ENCODE measurements around the gene RRAGC.

Gene RRAGC, protein sequence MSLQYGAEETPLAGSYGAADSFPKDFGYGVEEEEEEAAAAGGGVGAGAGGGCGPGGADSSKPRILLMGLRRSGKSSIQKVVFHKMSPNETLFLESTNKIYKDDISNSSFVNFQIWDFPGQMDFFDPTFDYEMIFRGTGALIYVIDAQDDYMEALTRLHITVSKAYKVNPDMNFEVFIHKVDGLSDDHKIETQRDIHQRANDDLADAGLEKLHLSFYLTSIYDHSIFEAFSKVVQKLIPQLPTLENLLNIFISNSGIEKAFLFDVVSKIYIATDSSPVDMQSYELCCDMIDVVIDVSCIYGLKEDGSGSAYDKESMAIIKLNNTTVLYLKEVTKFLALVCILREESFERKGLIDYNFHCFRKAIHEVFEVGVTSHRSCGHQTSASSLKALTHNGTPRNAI

GRCh38 chr1:38859561-38860453, at the start of gene RRAGC:
Gene RRAGC (minus strand): TSS chr1:38859772. CDS start chr1:38859646, 126 bp downstream.
- peak; percentile 100 for DNase-seq

- no peak for DNase-seq
Observed at GRCh38 chr1:38908821-38909220, 49.2 kb upstream of the RRAGC start.

DNA sequence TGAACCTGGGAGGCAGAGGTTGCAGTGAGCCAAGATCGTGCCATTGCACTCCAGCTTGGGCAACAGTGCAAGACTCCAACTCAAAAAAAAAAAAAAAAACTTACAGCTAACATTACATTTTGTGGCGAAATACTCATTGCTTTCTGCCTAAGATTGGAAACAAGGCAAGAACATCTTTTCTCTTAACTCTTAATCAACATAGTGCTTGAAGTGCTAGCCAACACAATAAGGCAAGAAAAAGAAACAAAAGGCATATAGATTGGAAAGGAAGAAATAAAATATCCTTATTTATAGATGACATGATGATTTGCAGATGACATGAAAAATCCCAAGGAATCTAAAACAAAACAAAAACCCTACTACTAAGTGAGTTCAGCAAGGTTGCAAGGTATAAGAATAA, 46.4 kb upstream of the RRAGC start:
- DNase-seq = no peak

- DNase-seq = no peak
Observed at GRCh38 chr1:38899560-38899959, 40.0 kb upstream of the RRAGC start.

- DNase-seq = no peak
Observed at GRCh38 chr1:38898653-38899230, 39.2 kb upstream of the RRAGC start.

DNA sequence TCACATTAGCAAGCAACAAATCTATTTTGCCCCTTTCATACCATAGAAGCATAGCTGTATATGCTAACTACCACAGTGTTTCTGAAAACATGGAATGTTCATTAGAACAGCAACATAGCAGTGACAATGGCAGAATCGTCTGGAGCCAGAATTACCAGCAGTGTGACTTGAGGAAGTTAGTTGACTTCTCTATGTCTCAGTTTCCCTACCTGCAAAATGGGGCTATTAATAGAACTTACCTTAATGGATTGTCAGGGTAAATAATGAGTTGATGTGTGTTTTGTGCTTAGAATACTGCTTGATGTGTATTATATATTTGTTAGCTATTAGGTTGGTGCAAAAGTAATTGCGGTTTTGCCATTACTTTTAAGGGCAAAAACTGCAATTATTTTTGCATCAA, 36.6 kb upstream of the RRAGC start:
- DNase-seq = no peak

DNA sequence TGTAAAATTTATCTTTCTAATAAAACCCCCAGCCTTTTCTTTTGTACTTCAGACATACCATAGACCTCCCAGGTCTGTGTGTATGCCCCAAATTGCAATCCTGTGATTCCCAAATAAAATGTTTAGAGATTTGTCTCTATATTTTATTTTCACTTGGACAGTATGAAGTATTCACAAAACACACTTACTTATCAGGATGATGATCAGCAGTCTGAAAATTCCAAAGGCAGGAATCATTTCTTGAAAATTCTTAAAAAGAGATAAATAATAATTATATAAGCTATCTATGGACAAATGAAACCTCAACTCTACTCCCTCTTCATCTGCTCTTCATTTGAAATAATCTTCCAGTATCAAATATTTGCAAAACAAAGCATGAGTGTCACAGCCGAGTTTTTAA, 33.4 kb upstream of the RRAGC start:
- no peak for DNase-seq

DNA sequence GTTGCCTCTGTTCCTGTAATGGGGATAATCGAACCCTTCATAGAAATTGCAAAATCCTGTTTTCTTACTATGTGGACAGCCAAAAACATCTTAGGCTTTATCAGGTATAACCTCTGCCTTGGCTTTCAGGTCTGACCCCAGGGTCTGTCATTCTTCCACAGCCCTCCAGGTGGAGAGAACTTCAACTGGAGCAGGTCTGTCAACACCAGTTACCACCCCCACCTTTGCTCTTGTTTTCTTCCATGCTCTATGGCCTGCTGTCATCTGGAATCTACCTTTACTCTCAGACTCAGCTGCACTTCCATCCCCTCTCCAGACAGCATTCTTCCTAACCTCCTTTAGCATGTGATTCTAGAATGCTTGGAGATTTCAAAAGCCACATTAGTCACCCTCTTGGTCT, 32.2 kb upstream of the RRAGC start:
- no peak for DNase-seq

DNA sequence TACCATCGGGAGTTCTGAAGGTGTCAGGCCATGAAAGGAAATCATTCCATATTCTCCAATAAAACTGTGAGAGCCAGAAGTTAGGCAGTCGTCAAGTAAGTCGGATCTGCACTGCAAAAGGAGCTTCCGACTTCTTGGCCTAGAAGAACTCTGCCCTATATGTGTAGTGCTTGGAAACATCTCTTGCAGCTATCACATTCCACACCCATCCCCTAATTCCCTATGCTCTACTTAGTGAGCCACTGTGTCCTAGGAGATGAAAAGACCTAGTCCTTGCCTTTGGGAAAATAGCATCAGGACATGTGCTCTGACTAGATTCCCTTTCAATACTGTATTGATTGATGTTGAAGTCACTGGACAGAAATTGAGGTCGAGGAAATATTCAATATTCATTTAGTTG, 30.0 kb upstream of the RRAGC start:
- DNase-seq = no peak

GRCh38 chr1:38888423-38889333, 29.1 kb upstream of the RRAGC start:
- no peak for DNase-seq

- DNase-seq = no peak
Observed at GRCh38 chr1:38885092-38885491, 25.5 kb upstream of the RRAGC start.

DNA sequence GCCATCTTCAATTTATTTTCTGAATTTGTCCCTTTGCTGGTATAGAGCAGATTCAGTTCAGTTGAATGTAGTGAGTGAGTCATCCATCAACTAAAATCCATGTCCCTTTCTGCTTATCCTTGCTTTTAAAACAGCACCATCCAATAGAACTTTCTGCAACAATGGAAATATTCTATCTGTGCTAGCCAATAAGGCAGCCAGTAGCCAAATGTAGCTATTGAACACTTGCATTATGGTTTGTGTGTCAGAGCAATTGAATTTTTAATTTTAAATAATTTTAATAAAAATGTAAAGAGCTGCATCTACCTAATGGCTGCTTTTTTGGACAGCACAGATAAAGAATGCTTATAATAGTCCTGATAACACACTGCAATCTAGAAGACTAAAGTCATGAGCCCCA, 21.9 kb upstream of the RRAGC start, which contains the start of gene GJA9:
TSS of gene GJA9 (minus strand) at position 101 of the 400 bp plus-strand sequence. CDS start 5,489 bp downstream, outside the sequence.
- no peak for DNase-seq

DNA sequence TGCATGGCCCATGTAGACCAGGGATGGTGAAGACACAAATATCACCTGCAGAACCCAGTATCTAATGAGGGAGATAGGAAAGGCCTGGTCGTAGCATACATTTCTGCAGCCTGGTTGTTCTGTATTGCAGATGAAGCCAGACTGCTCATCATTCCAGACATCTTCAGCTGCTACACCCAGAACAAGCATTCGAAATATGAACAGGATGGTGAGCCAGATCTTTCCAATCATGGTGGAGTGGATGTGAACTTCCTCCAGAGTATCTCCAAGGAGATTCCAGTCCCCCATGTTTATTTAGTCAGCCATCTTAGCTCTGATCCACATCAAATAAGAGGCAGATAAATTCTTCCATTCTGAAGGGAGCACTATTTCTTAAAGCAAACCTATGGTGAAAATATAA, 16.2 kb upstream of the RRAGC start:
- no peak for DNase-seq

- peak; percentile 99 for DNase-seq
Observed at GRCh38 chr1:38873027-38873969, 13.7 kb upstream of the RRAGC start, which contains the start of gene MYCBP. Gene MYCBP (minus strand): TSS chr1:38873348. CDS start chr1:38873305, 43 bp downstream.

GRCh38 chr1:38872401-38873026, 12.9 kb upstream of the RRAGC start:
- DNase-seq = peak; percentile 77

DNA sequence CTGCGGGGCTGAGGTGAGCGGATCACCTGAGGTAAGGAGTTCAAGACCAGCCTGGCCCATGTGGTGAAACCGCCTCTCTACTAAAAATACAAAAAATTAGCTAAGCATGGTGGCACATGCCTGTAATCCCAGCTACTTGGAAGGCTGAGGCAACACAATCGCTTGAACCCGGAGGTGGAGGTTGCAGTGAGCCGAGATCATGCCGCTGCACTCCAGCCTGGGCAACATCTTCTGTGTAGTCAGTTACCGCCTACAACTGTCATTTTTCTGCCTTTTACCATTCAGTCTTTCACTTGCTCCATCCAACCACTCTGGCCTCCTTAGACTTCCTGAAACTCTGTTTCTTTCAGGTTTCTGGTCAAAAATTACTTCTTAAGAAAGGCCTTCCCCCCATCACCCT, 11.4 kb upstream of the RRAGC start:
- no peak for DNase-seq

DNA sequence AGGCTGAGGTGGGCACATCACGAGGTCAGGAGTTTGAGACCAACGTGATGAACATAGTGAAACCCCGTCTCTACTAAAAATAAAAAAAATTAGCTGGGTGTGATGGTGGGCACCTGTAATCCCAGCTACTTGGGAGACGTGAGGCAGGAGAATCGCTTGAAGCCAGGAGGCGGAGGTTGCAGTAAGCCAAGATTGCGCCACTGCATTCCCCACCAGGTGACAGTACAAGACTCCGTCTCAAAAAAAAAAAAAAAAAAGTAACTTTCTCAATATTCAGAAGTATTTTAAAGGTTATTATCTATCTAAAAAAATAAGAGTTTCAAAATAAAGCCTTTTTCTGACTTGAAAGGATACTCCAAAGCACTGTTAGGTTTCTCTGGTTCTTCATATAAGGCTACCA, 7.6 kb upstream of the RRAGC start:
- DNase-seq = no peak

DNA sequence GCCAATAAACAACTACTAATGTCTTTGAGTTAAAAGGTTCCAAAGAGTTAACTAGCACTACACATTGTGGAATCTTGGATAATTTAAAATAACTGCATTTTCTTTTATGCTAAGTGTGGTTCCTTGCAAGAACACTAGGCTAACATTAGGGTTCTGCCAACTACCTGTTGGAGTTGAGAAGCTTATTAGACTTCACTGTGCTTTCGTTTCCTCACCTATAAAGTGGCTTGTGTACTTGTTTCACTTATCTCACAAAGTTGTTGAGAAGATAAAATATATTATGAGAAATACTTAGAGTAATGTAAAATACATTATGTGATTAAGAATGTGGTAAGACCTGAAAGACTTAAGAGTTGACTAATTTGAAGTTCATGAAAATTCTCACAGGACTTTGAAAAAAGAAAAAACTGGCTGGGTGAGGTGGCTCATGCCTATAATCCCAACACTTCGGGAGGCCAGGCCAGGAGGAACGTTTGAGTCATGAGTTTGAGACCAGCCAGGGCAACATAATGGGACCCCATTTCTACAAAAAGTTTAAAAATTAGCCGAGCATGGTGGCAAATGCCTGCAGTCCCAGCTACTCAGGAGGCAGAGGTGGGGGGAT, 5.6 kb upstream of the RRAGC start:
- DNase-seq = no peak

GRCh38 chr1:38860454-38860795, 853 bp upstream of the RRAGC start:
- DNase-seq = no peak

DNA sequence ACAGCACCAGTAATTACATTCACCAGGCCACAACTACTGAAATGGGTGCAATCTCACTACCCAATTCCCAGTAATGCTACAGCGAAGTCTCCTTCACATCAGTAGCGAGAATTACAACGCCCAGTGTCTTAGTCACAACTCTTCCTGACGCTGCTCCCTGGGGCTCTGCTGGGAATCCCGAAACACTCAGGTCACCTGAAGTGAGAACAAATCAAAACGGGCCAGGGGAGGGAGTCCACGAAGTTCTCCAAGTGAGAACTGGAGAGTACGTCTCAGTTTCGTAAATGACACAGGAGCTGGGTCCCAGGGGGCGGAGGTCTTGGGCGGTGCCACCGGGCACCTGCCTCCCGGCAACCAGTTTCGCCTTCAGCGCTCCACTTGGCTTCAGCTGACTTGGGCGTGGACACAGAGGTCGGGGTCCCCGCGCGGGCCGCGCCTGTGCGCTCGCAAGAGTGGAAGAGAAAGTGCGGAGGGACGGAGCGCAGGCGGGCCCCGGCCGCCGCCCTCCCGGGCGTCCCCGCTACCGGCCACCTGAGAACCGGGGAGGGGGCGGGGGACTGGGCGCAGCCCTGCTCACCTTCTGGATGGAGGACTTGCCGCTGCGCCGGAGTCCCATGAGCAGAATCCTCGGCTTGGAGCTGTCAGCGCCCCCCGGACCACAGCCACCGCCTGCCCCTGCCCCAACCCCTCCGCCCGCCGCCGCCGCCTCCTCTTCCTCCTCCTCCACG, 575 bp downstream of the RRAGC start:
- DNase-seq = peak; percentile 85
